ENCODE data around the gene CFHR1. TPM values are rescaled to one million over a fixed set of nuclear protein-coding genes. Genes with fewer than 3 reads are reported as not detected.

CFHR1 gene
- polyA plus RNA-seq, 1 of the 3 experiments (the other 2 are of a cell fraction) = 0.31 TPM

- DNase-seq = peak; percentile 26
- Histone ChIP-seq H3K4me2 (peak overlapping the region; percentile 82), H3K9ac (peak overlapping the region; percentile 31; the same call in 1 of the 2 replicates), H3K79me2 (ENCODE audit: insufficient read depth) (no peaks in the 10 kb centered on the region), H4K20me1 (ENCODE audit: insufficient read depth) (no peaks in the 10 kb centered on the region), H3K9me3 (no peaks in the 10 kb centered on the region), H3K4me3 (ENCODE audit: low read depth in 2 of 2, low read length in 1 of 2) (peak overlapping the region; percentile 54 to 85), H3K27ac (ENCODE audit: low read depth in 2 of 2, low read length in 1 of 2) (no peak overlapping the region), H3F3A (replicated peaks; ENCODE audit: insufficient read depth) (no peaks in the 10 kb centered on the region), H3K36me3 (replicated peaks in 1 of 2; ENCODE audit: control insufficient read depth in 1 of 2, insufficient read depth in 2 of 2, low read length in 1 of 2) (no peaks in the 10 kb centered on the region), H3K9me2 (no peaks in the 10 kb centered on the region), H2AFZ (ENCODE audit: low read depth) (peak overlapping the region; percentile 74), H3K27me3 (ENCODE audit: insufficient read depth) (no peaks in the 10 kb centered on the region), H3K4me1 (ENCODE audit: control insufficient read depth in 1 of 2, insufficient read depth in 2 of 2, low read depth in 1 of 2, low read length in 1 of 2) (no peaks in the 10 kb centered on the region; a peak in 1 of 4 replicates)
- ChIA-PET CTCF (interaction anchor here (0.6 kb wide), 1 partner anchor 899 kb away, joined by 3 read pairs; no protein-coding TSS in a partner anchor), POLR2A (no interaction called here)
- TF ChIP-seq CTCF (IDR thresholded peaks at IDR 0.05) (0 out of 2 replicates have a peak, but pooled peaks have one; percentile 18), MAX (IDR thresholded peaks at IDR 0.05; ENCODE audit: low read depth) (no peak; the same call in 1 of the 2 replicates)
- WGBS (ENCODE audit: low lambda C conversion rate) = 2% methylated on average over 21 of the region's 29 CpGs
Measured at GRCh38 chr1:196877964-196878363, 58.4 kb downstream of the CFHR1 start.

Other genes starting within 250 kb of the CFHR1 start
- 0.56 and 0.99 TPM in 2 replicates for gene KCNT2, start 211.3 kb upstream of the CFHR1 start, polyA plus RNA-seq (2012; rRNA removed)
- 2.9 and 4.9 TPM in 2 replicates for gene CFH, start 167.7 kb upstream of the CFHR1 start, polyA plus RNA-seq (2012; rRNA removed)
- gene CFHR3, start 44.9 kb upstream of the CFHR1 start, polyA plus RNA-seq (2012; rRNA removed) = 0.18 and 0.37 TPM in 2 replicates
- gene CFHR4, start 68.3 kb downstream of the CFHR1 start, polyA plus RNA-seq (2012; rRNA removed) = 0.03 TPM in 1 of 2 replicates, not detected in the other
- gene CFHR2, start 124.0 kb downstream of the CFHR1 start, polyA plus RNA-seq (2012; rRNA removed) = not detected in 2 replicates
- not detected in 2 replicates for gene CFHR5, start 157.8 kb downstream of the CFHR1 start, polyA plus RNA-seq (2012; rRNA removed)
- not detected in 2 replicates for gene F13B, start 247.5 kb downstream of the CFHR1 start, polyA plus RNA-seq (2012; rRNA removed)